Astrocyte (in vitro differentiated cells and primary cell): Measurements from ENCODE around the gene DMRTB1.

Experiments
- CTCF ChIP-seq: IDR thresholded peaks from 2 replicates; pipeline ENCODE4 v1.5.1; 2011; ENCODE audit warnings: low read depth, mild to moderate bottlenecking, inconsistent platforms, low read length, moderate library complexity; ENCODE audit not compliant: insufficient read depth
- EZH2 ChIP-seq: IDR thresholded peaks from 2 replicates; pipeline ENCODE4 v1.6.1; 2012; ENCODE audit warnings: mild to moderate bottlenecking, low read length, inconsistent platforms; ENCODE audit not compliant: insufficient read depth

GRCh38 chr1:53510215-53510614 is 51.0 kb downstream of the DMRTB1 start:
- no peak for TF ChIP-seq CTCF
- TF ChIP-seq EZH2, result no peak
